ENCODE data around the gene C8B. TPM values are rescaled to one million over a fixed set of nuclear protein-coding genes. Genes with fewer than 3 reads are reported as not detected.

C8B gene
- total RNA-seq, 1 experiment from 2014 or later, result not detected

DNA sequence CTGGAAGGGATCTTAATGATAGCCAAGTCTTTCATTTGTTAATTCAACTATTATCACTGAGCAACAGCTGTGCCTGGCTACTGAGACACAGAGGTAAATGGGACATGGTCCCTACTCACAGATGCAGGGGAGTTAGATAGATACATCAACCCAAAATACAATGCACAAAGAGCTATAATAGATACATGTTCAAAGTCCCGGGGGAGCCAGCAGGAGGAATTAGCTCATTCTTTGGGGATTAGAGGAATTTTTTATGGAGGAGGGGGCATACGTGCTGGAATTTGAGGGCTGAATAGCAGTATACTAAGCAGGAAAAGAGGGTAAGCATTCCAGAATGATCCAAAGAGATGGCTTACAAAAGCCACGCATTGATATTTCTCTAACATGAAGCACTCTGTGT, 34.6 kb downstream of the C8B start:
- H3K4me1 ChIP-seq (replicated peaks; ENCODE audit: insufficient read depth), result no peaks in the 10 kb centered on the region
- BruUV-seq (replicated peaks), result no TSS peak
- TF ChIP-seq, protein P1, sequence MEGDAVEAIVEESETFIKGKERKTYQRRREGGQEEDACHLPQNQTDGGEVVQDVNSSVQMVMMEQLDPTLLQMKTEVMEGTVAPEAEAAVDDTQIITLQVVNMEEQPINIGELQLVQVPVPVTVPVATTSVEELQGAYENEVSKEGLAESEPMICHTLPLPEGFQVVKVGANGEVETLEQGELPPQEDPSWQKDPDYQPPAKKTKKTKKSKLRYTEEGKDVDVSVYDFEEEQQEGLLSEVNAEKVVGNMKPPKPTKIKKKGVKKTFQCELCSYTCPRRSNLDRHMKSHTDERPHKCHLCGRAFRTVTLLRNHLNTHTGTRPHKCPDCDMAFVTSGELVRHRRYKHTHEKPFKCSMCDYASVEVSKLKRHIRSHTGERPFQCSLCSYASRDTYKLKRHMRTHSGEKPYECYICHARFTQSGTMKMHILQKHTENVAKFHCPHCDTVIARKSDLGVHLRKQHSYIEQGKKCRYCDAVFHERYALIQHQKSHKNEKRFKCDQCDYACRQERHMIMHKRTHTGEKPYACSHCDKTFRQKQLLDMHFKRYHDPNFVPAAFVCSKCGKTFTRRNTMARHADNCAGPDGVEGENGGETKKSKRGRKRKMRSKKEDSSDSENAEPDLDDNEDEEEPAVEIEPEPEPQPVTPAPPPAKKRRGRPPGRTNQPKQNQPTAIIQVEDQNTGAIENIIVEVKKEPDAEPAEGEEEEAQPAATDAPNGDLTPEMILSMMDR (conservative IDR thresholded peaks at IDR 0.05), result no peak
- no peak for TF ChIP-seq EZH2 (IDR thresholded peaks at IDR 0.05; ENCODE audit: low read depth)
- POLR2A ChIA-PET (ENCODE audit: unreplicated experiment), result no interaction called here
- CTCF ChIA-PET, result no interaction called here
- H3K27ac ChIP-seq, result no peak overlapping the region
- no peaks in the 10 kb centered on the region for H3K9me2 ChIP-seq (ENCODE audit: insufficient read depth)
- H2AFZ ChIP-seq, result no peak overlapping the region
- no peaks in the 10 kb centered on the region for H3F3A ChIP-seq (ENCODE audit: insufficient read depth, low read depth)
- intact Hi-C loops (cut with micrococcal nuclease; ENCODE audit: unreplicated experiment), result no loop called here
- H3K79me2 ChIP-seq (ENCODE audit: low read depth), result no peaks in the 10 kb centered on the region
- no peaks in the 10 kb centered on the region for H3K9me3 ChIP-seq (ENCODE audit: insufficient read depth, low read depth)
- no peaks in the 10 kb centered on the region for H4K20me1 ChIP-seq (ENCODE audit: insufficient read depth)
- H3K4me3 ChIP-seq, result no peak overlapping the region
- no peak overlapping the region for H3K4me2 ChIP-seq
- no peaks in the 10 kb centered on the region for H3K27me3 ChIP-seq (ENCODE audit: insufficient read depth, low read depth)
- no peak for DNase-seq
- H3K36me3 ChIP-seq (ENCODE audit: low read depth), result no peaks in the 10 kb centered on the region

- intact Hi-C loops (cut with micrococcal nuclease; ENCODE audit: unreplicated experiment), result no loop called here
- H3K4me3 ChIP-seq, result no peak overlapping the region
- H3K79me2 ChIP-seq (ENCODE audit: low read depth), result no peaks in the 10 kb centered on the region
- no peaks in the 10 kb centered on the region for H3F3A ChIP-seq (ENCODE audit: insufficient read depth, low read depth)
- H3K27ac ChIP-seq, result no peak overlapping the region
- no peaks in the 10 kb centered on the region for H3K9me3 ChIP-seq (ENCODE audit: insufficient read depth, low read depth)
- no peaks in the 10 kb centered on the region for H4K20me1 ChIP-seq (ENCODE audit: insufficient read depth)
- H3K9me2 ChIP-seq (ENCODE audit: insufficient read depth), result no peaks in the 10 kb centered on the region
- no peak for DNase-seq
- TF ChIP-seq EZH2 (IDR thresholded peaks at IDR 0.05; ENCODE audit: low read depth), result no peak
- TF ChIP-seq, protein P1 (conservative IDR thresholded peaks at IDR 0.05), result no peak
- no peaks in the 10 kb centered on the region for H3K4me1 ChIP-seq (replicated peaks; ENCODE audit: insufficient read depth)
- no TSS peak for BruUV-seq (replicated peaks)
- no peak overlapping the region for H2AFZ ChIP-seq
- ChIA-PET CTCF (no interaction called here), POLR2A (ENCODE audit: unreplicated experiment) (no interaction called here)
- H3K4me2 ChIP-seq, result no peak overlapping the region
- no peaks in the 10 kb centered on the region for H3K27me3 ChIP-seq (ENCODE audit: insufficient read depth, low read depth)
- H3K36me3 ChIP-seq (ENCODE audit: low read depth), result no peaks in the 10 kb centered on the region
Measured at GRCh38 chr1:56929492-56929891, 36.3 kb downstream of the C8B start.

DNA sequence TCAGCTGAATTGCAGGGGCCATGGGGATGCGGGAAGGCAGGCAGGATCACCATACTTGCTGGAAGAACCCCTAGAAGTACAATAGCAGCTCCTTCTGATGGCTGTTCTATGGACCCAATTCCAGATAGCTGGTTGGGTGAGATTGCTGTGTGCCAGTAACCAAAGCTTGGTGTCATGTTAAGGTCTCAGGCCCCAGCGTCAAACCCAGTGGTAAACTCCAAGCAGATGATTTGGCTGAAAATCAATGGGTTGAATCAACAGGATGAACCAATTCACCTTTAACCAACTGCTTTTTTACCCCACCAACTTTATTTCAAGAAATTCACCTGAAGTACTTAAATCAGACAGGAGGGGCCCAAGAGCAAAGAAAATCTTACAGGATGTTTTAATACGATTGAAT, 37.8 kb downstream of the C8B start:
- Histone ChIP-seq H3K36me3 (ENCODE audit: low read depth) (no peaks in the 10 kb centered on the region), H3K9me2 (ENCODE audit: insufficient read depth) (no peaks in the 10 kb centered on the region), H3K79me2 (ENCODE audit: low read depth) (no peaks in the 10 kb centered on the region), H3K4me3 (no peak overlapping the region), H3K9me3 (ENCODE audit: insufficient read depth, low read depth) (no peaks in the 10 kb centered on the region), H4K20me1 (ENCODE audit: insufficient read depth) (no peaks in the 10 kb centered on the region), H3K4me1 (replicated peaks; ENCODE audit: insufficient read depth) (no peaks in the 10 kb centered on the region), H3K4me2 (no peak overlapping the region), H3K27me3 (ENCODE audit: insufficient read depth, low read depth) (peaks cover 8% of the 10 kb centered on the region; the same call in 1 of the 2 replicates), H3F3A (ENCODE audit: insufficient read depth, low read depth) (no peaks in the 10 kb centered on the region), H2AFZ (no peak overlapping the region), H3K27ac (no peak overlapping the region)
- intact Hi-C loops (cut with micrococcal nuclease; ENCODE audit: unreplicated experiment), result no loop called here
- ChIA-PET POLR2A (ENCODE audit: unreplicated experiment) (no interaction called here), CTCF (no interaction called here)
- no peak for TF ChIP-seq EZH2 (IDR thresholded peaks at IDR 0.05; ENCODE audit: low read depth)
- TF ChIP-seq, protein P1 (conservative IDR thresholded peaks at IDR 0.05), result no peak
- no TSS peak for BruUV-seq (replicated peaks)
- DNase-seq, result no peak

Data from PC-9 (cell line).